Osteocyte (in vitro differentiated cells): ENCODE measurements around the gene SIK3. TPM values are rescaled to one million over a fixed set of nuclear protein-coding genes. Genes with fewer than 3 reads are reported as not detected.

ENCODE experiments used
- DNase-seq: peaks from one replicate; pipeline ENCODE4 v3.0.0; 2021; ENCODE audit warnings: mixed read lengths; ENCODE audit not compliant: unreplicated experiment; ENCODE audit errors: extremely low spot score
- H3K27ac Mint-ChIP-seq: one replicate; pipeline ENCODE4 v1.8.0; 2021; ENCODE audit warnings: mild to moderate bottlenecking, mixed read lengths; ENCODE audit not compliant: unreplicated experiment
- H3K27me3 Mint-ChIP-seq: one replicate; pipeline ENCODE4 v1.8.0; 2021; ENCODE audit warnings: mixed read lengths; ENCODE audit not compliant: unreplicated experiment
- H3K36me3 Mint-ChIP-seq: one replicate; pipeline ENCODE4 v1.8.0; 2021; ENCODE audit warnings: mixed read lengths; ENCODE audit not compliant: unreplicated experiment
- H3K4me1 Mint-ChIP-seq: one replicate; pipeline ENCODE4 v1.8.0; 2021; ENCODE audit warnings: mixed read lengths; ENCODE audit not compliant: unreplicated experiment
- H3K4me3 Mint-ChIP-seq: one replicate; pipeline ENCODE4 v1.8.0; 2021; ENCODE audit warnings: mild to moderate bottlenecking, moderate library complexity, mixed read lengths; ENCODE audit not compliant: unreplicated experiment
- H3K9me3 Mint-ChIP-seq: one replicate; pipeline ENCODE4 v1.8.0; 2021; ENCODE audit warnings: mixed read lengths; ENCODE audit not compliant: unreplicated experiment
- total RNA-seq: library from RNA; stranded (reverse); gene quantifications from 2 replicates; pipeline ENCODE4 v1.2.1, GENCODE V29; 2021
- TF ChIP-seq, protein P1 (sequence below): fragments of 200-600 bp; sonication (generic); IDR thresholded peaks from 2 replicates; pipeline ENCODE4 v1.5.0; 2021; ENCODE audit warnings: antibody characterized with exemption, mild to moderate bottlenecking, moderate library complexity

Gene SIK3
- total RNA-seq, 1 donor from 2014 or later = 29.5 TPM

DNA sequence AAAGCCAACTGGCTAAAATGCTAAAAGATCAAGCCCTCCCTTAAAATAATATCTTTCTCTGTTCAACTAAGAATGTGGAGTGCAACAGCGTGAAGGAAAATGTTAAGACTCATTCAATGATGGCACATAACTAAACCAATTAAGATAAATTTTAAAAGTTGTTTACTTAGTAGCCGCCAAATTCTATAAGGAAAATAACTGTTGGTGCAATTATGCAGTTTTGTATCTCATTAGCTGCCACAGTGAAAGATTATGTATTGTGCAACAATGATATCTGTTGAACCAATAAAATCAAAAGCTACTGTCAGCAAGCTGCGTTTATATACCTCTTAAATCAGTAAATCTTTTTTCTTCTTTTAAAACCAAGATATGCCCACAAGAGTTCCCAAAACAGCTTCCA, 55.5 kb downstream of the SIK3 start:
- Mint-ChIP-seq H3K4me1 (peaks cover 16% of the 10 kb centered on the region), H3K36me3 (no peaks in the 10 kb centered on the region), H3K27me3 (no peaks in the 10 kb centered on the region), H3K4me3 (no peak overlapping the region), H3K27ac (no peak overlapping the region), H3K9me3 (no peaks in the 10 kb centered on the region)
- TF ChIP-seq, protein P1, sequence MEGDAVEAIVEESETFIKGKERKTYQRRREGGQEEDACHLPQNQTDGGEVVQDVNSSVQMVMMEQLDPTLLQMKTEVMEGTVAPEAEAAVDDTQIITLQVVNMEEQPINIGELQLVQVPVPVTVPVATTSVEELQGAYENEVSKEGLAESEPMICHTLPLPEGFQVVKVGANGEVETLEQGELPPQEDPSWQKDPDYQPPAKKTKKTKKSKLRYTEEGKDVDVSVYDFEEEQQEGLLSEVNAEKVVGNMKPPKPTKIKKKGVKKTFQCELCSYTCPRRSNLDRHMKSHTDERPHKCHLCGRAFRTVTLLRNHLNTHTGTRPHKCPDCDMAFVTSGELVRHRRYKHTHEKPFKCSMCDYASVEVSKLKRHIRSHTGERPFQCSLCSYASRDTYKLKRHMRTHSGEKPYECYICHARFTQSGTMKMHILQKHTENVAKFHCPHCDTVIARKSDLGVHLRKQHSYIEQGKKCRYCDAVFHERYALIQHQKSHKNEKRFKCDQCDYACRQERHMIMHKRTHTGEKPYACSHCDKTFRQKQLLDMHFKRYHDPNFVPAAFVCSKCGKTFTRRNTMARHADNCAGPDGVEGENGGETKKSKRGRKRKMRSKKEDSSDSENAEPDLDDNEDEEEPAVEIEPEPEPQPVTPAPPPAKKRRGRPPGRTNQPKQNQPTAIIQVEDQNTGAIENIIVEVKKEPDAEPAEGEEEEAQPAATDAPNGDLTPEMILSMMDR = no peak
- DNase-seq = no peak

DNA sequence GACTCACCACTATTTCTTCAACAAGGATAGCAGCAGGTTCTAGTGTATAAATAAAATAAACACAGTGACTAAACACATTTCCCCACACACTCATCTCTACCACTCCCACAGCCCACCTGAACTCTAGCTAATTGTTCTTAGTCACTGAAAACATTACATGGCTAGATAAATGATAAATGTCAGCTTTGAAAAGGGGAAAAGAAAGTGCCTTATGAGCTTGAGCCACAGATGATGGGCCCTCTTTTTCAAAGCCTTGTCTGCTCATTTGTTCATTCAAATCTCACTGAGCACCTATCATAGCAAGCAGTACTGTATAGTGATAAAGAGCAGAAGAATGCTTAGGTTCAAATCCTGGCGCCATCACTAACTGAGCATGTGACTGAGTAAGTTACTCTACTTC, 58.3 kb downstream of the SIK3 start:
- TF ChIP-seq, protein P1 = no peak
- no peaks in the 10 kb centered on the region for H3K36me3 Mint-ChIP-seq
- peaks cover 14% of the 10 kb centered on the region for H3K4me1 Mint-ChIP-seq
- no peak for DNase-seq
- no peak overlapping the region for H3K4me3 Mint-ChIP-seq
- H3K27me3 Mint-ChIP-seq = no peaks in the 10 kb centered on the region
- no peak overlapping the region for H3K27ac Mint-ChIP-seq
- no peaks in the 10 kb centered on the region for H3K9me3 Mint-ChIP-seq

DNA sequence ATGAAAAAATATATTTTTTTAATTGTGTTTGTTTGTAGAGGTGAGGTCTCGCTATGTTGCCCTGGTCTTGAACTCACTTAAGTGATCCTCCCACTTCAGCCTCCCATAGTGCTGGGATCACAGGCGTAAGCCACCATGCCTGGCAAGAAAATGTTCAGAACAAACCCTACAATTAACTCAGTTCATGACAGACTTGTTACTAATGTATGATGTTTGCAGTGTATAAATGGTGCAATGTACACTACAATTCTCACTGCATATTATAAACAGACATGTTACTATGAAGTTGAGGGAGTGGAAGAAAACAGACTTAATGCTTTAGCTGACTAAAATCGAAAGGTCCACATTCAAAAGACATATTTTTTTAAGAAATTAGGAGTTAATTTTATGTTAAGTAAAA, 59.0 kb downstream of the SIK3 start:
- H3K36me3 Mint-ChIP-seq = no peaks in the 10 kb centered on the region
- H3K9me3 Mint-ChIP-seq = no peaks in the 10 kb centered on the region
- peaks cover 8% of the 10 kb centered on the region for H3K4me1 Mint-ChIP-seq
- H3K4me3 Mint-ChIP-seq = no peak overlapping the region
- no peaks in the 10 kb centered on the region for H3K27me3 Mint-ChIP-seq
- TF ChIP-seq, protein P1 = no peak
- H3K27ac Mint-ChIP-seq = no peak overlapping the region
- no peak for DNase-seq

DNA sequence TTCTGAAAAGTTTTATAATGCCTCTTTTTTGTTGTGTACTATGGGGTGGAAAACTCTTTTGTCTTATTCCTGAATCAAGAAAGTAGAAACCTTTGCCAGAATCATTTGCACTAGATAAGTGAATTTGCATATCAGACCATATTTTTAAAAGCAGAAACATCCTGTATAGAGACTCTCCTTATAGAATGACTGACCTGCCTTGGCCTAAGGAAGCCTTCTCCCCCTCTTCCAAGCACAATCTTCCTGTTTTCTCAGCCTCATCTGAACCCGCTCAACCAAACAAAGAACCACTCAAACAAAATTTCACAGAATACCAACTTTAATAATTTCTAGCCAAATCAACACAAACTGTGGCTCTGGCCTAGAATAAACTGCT, 60.3 kb downstream of the SIK3 start:
- Mint-ChIP-seq H3K27ac (no peak overlapping the region), H3K4me1 (peaks cover 5% of the 10 kb centered on the region), H3K36me3 (no peaks in the 10 kb centered on the region), H3K27me3 (no peaks in the 10 kb centered on the region), H3K9me3 (no peaks in the 10 kb centered on the region), H3K4me3 (no peak overlapping the region)
- TF ChIP-seq, protein P1 = no peak
- no peak for DNase-seq

DNA sequence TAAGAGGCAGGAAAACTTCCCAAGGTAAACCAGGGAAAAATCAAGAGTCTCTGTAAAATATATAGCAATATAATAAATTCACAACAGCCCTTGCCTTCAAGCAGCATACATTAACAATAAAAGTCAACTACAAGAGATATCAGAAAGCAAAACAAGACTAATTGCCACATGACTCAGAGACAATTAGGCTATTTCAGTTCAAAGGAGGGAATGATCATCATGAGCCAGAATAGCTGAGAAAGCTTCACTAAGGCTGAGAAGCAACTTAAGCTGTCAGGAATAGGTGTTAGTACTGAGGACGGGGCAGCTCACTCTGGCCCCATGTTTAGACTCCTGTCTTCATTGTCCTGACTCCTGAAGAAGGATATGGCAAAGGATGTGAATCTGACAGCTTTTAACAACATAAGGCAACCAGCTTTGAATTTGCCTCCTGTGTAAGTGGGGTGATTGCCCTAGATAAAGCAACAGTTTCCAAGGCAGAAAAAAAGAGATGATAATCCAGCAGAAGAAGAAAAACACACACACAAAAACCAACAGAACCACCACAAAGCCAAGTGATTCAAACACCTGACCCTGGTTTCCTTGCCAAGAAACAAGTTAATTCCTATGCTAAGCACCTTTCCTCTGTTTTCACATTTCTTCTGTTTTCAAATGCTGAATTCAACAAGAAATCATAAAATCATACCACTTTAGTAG, 60.8 kb downstream of the SIK3 start:
- no peak for DNase-seq
- Mint-ChIP-seq H3K4me1 (peaks cover 5% of the 10 kb centered on the region), H3K36me3 (no peaks in the 10 kb centered on the region), H3K4me3 (no peak overlapping the region), H3K27ac (no peak overlapping the region), H3K27me3 (no peaks in the 10 kb centered on the region), H3K9me3 (no peaks in the 10 kb centered on the region)
- TF ChIP-seq, protein P1 = no peak
